ENCODE data around the gene MFAP2. TPM values are rescaled to one million over a fixed set of nuclear protein-coding genes. Genes with fewer than 3 reads are reported as not detected.

Gene MFAP2
- polyA plus RNA-seq, 3 donors, result not detected

- TF ChIP-seq CTCF (IDR thresholded peaks at IDR 0.05), result no peak
- intact Hi-C loops (cut with micrococcal nuclease), result no loop called here
- DNase-seq, result no peak
- Histone ChIP-seq H3K27me3 (ENCODE audit: control insufficient read depth in 2 of 2, insufficient read depth in 2 of 2, low read length in 2 of 2) (peaks cover 9 to 35% of the 10 kb centered on the region in 2 donors), H3K36me3 (replicated peaks in 1 of 2; ENCODE audit: control insufficient read depth in 1 of 2, insufficient read depth in 2 of 2, low read length in 2 of 2) (peaks cover 28 to 29% of the 10 kb centered on the region in 2 donors), H4K20me1 (ENCODE audit: insufficient read depth, low read length) (no peaks in the 10 kb centered on the region), H3K79me2 (ENCODE audit: insufficient read depth, low read length) (no peaks in the 10 kb centered on the region), H3K4me3 (replicated peaks in 1 of 3; ENCODE audit: low read depth in 2 of 3, low read length in 3 of 3) (no peak overlapping the region), H2AFZ (ENCODE audit: insufficient read depth, low read depth, low read length, poor library complexity, severe bottlenecking) (no peak overlapping the region), H3K9me3 (replicated peaks in 1 of 2; ENCODE audit: control insufficient read depth in 1 of 2, insufficient read depth in 1 of 2, low read length in 2 of 2) (peaks cover 0 to 10% of the 10 kb centered on the region in 2 donors), H3K27ac (ENCODE audit: low read depth in 1 of 2, low read length in 2 of 2) (no peak overlapping the region), H3K9ac (ENCODE audit: insufficient read depth, low read length, poor library complexity, severe bottlenecking) (no peak overlapping the region), H3K4me1 (ENCODE audit: control insufficient read depth in 1 of 2, insufficient read depth in 2 of 2, low read length in 2 of 2) (peaks cover 3 to 10% of the 10 kb centered on the region in 2 donors), H3K4me2 (replicated peaks; ENCODE audit: extremely low read depth, low read length, poor library complexity, severe bottlenecking) (no peak overlapping the region)
- peaks cover 34 to 37% of the 10 kb centered on the region in 2 donors for H3K36me3 Mint-ChIP-seq
- no peak overlapping the region for H3K4me3 Mint-ChIP-seq
- peaks cover 38 to 45% (median 40%) of the 10 kb centered on the region in 3 donors for H3K27me3 Mint-ChIP-seq (ENCODE audit: low read depth in 3 of 3)
- H3K27ac Mint-ChIP-seq, result peak overlapping the region in 1 of 7 donors; percentile 79
- peaks cover 10% of the 10 kb centered on the region for H3K4me1 Mint-ChIP-seq
- peaks cover 0 to 9% (median 2%) of the 10 kb centered on the region in 7 donors for H3K9me3 Mint-ChIP-seq
- WGBS (ENCODE audit: insufficient coverage), result no CpG with 5 or more reads among the region's 4 CpGs
These were observed 3.2 kb upstream of the MFAP2 start for GRCh38 chr1:16983649-16984048.

- no peaks in the 10 kb centered on the region for H3K79me2 ChIP-seq (ENCODE audit: insufficient read depth, low read length)
- Mint-ChIP-seq H3K9me3 (peaks cover 0 to 9% (median 2%) of the 10 kb centered on the region in 7 donors), H3K27ac (peak overlapping the region in 1 of 7 donors; percentile 79), H3K27me3 (ENCODE audit: low read depth in 3 of 3) (peaks cover 43 to 51% (median 46%) of the 10 kb centered on the region in 3 donors), H3K36me3 (peaks cover 29 to 32% of the 10 kb centered on the region in 2 donors), H3K4me1 (peaks cover 10% of the 10 kb centered on the region), H3K4me3 (peak overlapping the region in 1 of 2 donors; percentile 42)
- no peak overlapping the region for H3K27ac ChIP-seq (ENCODE audit: low read depth in 1 of 2, low read length in 2 of 2)
- DNase-seq, result no peak
- H2AFZ ChIP-seq (ENCODE audit: insufficient read depth, low read depth, low read length, poor library complexity, severe bottlenecking), result no peak overlapping the region
- H3K9ac ChIP-seq (ENCODE audit: insufficient read depth, low read length, poor library complexity, severe bottlenecking), result no peak overlapping the region
- 67% methylated on average over 11 of the region's 11 CpGs for WGBS (ENCODE audit: insufficient coverage)
- H3K36me3 ChIP-seq (replicated peaks in 1 of 2; ENCODE audit: control insufficient read depth in 1 of 2, insufficient read depth in 2 of 2, low read length in 2 of 2), result peaks cover 23 to 24% of the 10 kb centered on the region in 2 donors
- no peak overlapping the region for H3K4me2 ChIP-seq (replicated peaks; ENCODE audit: extremely low read depth, low read length, poor library complexity, severe bottlenecking)
- no peak for TF ChIP-seq CTCF (IDR thresholded peaks at IDR 0.05)
- no peak overlapping the region for H3K4me3 ChIP-seq (replicated peaks in 1 of 3; ENCODE audit: low read depth in 2 of 3, low read length in 3 of 3)
- H3K27me3 ChIP-seq (ENCODE audit: control insufficient read depth in 2 of 2, insufficient read depth in 2 of 2, low read length in 2 of 2), result peaks cover 9 to 37% of the 10 kb centered on the region in 2 donors
- H4K20me1 ChIP-seq (ENCODE audit: insufficient read depth, low read length), result no peaks in the 10 kb centered on the region
- peaks cover 0 to 10% of the 10 kb centered on the region in 2 donors for H3K9me3 ChIP-seq (replicated peaks in 1 of 2; ENCODE audit: control insufficient read depth in 1 of 2, insufficient read depth in 1 of 2, low read length in 2 of 2)
- peaks cover 3 to 10% of the 10 kb centered on the region in 2 donors for H3K4me1 ChIP-seq (ENCODE audit: control insufficient read depth in 1 of 2, insufficient read depth in 2 of 2, low read length in 2 of 2)
- intact Hi-C loops (cut with micrococcal nuclease), result no loop called here
These were observed 2.5 kb upstream of the MFAP2 start for GRCh38 chr1:16982902-16983301.
